Ammon's horn (tissue), 1 donor: ENCODE data around the gene EFTUD2.
A peak's percentile ranks its signal among the peaks of the same experiment; 100 is the strongest.
"Not testable (repeated sequence)": the region's sequence is repeated elsewhere in the genome, so short reads cannot be mapped to it uniquely, and the experiment has no call there.

Experiments
- DNase-seq: peaks from one replicate; pipeline ENCODE4 v3.0.0-alpha.2; 2016; ENCODE audit warnings: low spot score

Gene EFTUD2

GRCh38 chr17:44899074-44899782 lies at the start of gene EFTUD2:
Gene EFTUD2, minus strand, starts transcription at chr17:44899445. Its CDS starts 4,924 bp downstream, at chr17:44894521.
- DNase-seq: peak; percentile 93

GRCh38 chr17:44948315-44948795 lies 49.1 kb upstream of the EFTUD2 start:
- DNase-seq: no peak

- peak; percentile 96 for DNase-seq
Measured at GRCh38 chr17:44947461-44948314, 48.4 kb upstream of the EFTUD2 start, which contains the start of gene KIF18B. Gene KIF18B, minus strand, starts transcription at chr17:44947773. Its CDS starts 11,429 bp downstream, at chr17:44936344.

GRCh38 chr17:44945652-44946051 lies 46.4 kb upstream of the EFTUD2 start:
- DNase-seq: not testable (repeated sequence)

GRCh38 chr17:44942456-44942855 lies 43.2 kb upstream of the EFTUD2 start:
- DNase-seq: no peak

- no peak for DNase-seq
Measured at GRCh38 chr17:44941712-44942331, 42.6 kb upstream of the EFTUD2 start.

GRCh38 chr17:44940768-44941167 lies 41.5 kb upstream of the EFTUD2 start:
- DNase-seq: no peak

- DNase-seq: no peak
Measured at GRCh38 chr17:44940317-44940716, 41.1 kb upstream of the EFTUD2 start.

- DNase-seq: no peak
Measured at GRCh38 chr17:44935116-44935515, 35.9 kb upstream of the EFTUD2 start.

- DNase-seq: no peak
Measured at GRCh38 chr17:44934745-44935105, 35.5 kb upstream of the EFTUD2 start.

- DNase-seq: no peak
Measured at GRCh38 chr17:44933824-44934744, 34.8 kb upstream of the EFTUD2 start.

- no peak for DNase-seq
Measured at GRCh38 chr17:44932787-44933097, 33.5 kb upstream of the EFTUD2 start.

- no peak for DNase-seq
Measured at GRCh38 chr17:44932096-44932786, 33.0 kb upstream of the EFTUD2 start.

GRCh38 chr17:44931376-44931775 lies 32.1 kb upstream of the EFTUD2 start:
- no peak for DNase-seq

- DNase-seq: no peak
Measured at GRCh38 chr17:44930667-44931066, 31.4 kb upstream of the EFTUD2 start.

- DNase-seq: no peak
Measured at GRCh38 chr17:44928950-44929720, 29.9 kb upstream of the EFTUD2 start.

- no peak for DNase-seq
Measured at GRCh38 chr17:44928136-44928535, 28.9 kb upstream of the EFTUD2 start.

GRCh38 chr17:44927696-44928095 lies 28.5 kb upstream of the EFTUD2 start:
- no peak for DNase-seq

- no peak for DNase-seq
Measured at GRCh38 chr17:44926821-44927525, 27.7 kb upstream of the EFTUD2 start.
